IPS-18a (cell line): ENCODE data around the gene SLC35E3.

Experiments used
- H3K27ac ChIP-seq: one replicate; pipeline ENCODE4 v1.5.1; 2013; ENCODE audit warnings: low read length
- H3K27me3 ChIP-seq: one replicate; pipeline ENCODE4 v1.6.1; 2013; ENCODE audit warnings: mild to moderate bottlenecking, low read length; ENCODE audit not compliant: control insufficient read depth, insufficient read depth
- H3K36me3 ChIP-seq: one replicate; pipeline ENCODE4 v1.6.1; 2013; ENCODE audit warnings: low read depth, low read length; ENCODE audit not compliant: control insufficient read depth
- H3K4me1 ChIP-seq: one replicate; pipeline ENCODE4 v1.6.1; 2013; ENCODE audit warnings: low read depth, low read length; ENCODE audit not compliant: control insufficient read depth
- H3K4me3 ChIP-seq: one replicate; pipeline ENCODE4 v1.5.1; 2013; ENCODE audit warnings: low read length
- H3K9ac ChIP-seq: one replicate; pipeline ENCODE4 v1.6.1; 2013; ENCODE audit warnings: mild to moderate bottlenecking, low read length, moderate library complexity
- H3K9me3 ChIP-seq: one replicate; pipeline ENCODE4 v1.6.1; 2013; ENCODE audit warnings: low read depth, low read length; ENCODE audit not compliant: control insufficient read depth

The SLC35E3 gene

GRCh38 chr12:68788554-68789143 is 42.7 kb downstream of the SLC35E3 start:
- Histone ChIP-seq H3K27ac (no peak overlapping the region), H3K9me3 (no peaks in the 10 kb centered on the region), H3K4me1 (no peaks in the 10 kb centered on the region), H3K27me3 (no peaks in the 10 kb centered on the region), H3K9ac (no peak overlapping the region), H3K4me3 (no peak overlapping the region), H3K36me3 (no peaks in the 10 kb centered on the region)

- no peak overlapping the region for H3K4me3 ChIP-seq
Measured at GRCh38 chr12:68789144-68789878, 43.3 kb downstream of the SLC35E3 start.

GRCh38 chr12:68790081-68790951 is 44.3 kb downstream of the SLC35E3 start:
- Histone ChIP-seq H3K9me3 (no peaks in the 10 kb centered on the region), H3K4me1 (no peaks in the 10 kb centered on the region), H3K36me3 (no peaks in the 10 kb centered on the region), H3K9ac (no peak overlapping the region), H3K4me3 (no peak overlapping the region), H3K27me3 (no peaks in the 10 kb centered on the region), H3K27ac (no peak overlapping the region)

More at GRCh38 chr12:68789144-68789878, 43.3 kb downstream of the SLC35E3 start:
- Histone ChIP-seq H3K27me3 (no peaks in the 10 kb centered on the region), H3K4me1 (no peaks in the 10 kb centered on the region), H3K36me3 (no peaks in the 10 kb centered on the region), H3K9me3 (no peaks in the 10 kb centered on the region), H3K9ac (no peak overlapping the region), H3K27ac (no peak overlapping the region)

GRCh38 chr12:68790952-68791234 is 44.9 kb downstream of the SLC35E3 start:
- Histone ChIP-seq H3K9me3 (no peaks in the 10 kb centered on the region), H3K27ac (no peak overlapping the region)

GRCh38 chr12:68791897-68792481 is 46.0 kb downstream of the SLC35E3 start:
- no peaks in the 10 kb centered on the region for H3K9me3 ChIP-seq
- no peak overlapping the region for H3K27ac ChIP-seq
- no peak overlapping the region for H3K9ac ChIP-seq
- no peaks in the 10 kb centered on the region for H3K4me1 ChIP-seq
- H3K27me3 ChIP-seq: no peaks in the 10 kb centered on the region
- H3K4me3 ChIP-seq: no peak overlapping the region
- no peaks in the 10 kb centered on the region for H3K36me3 ChIP-seq

More at GRCh38 chr12:68790952-68791234, 44.9 kb downstream of the SLC35E3 start:
- Histone ChIP-seq H3K9ac (no peak overlapping the region), H3K4me1 (no peaks in the 10 kb centered on the region), H3K4me3 (no peak overlapping the region), H3K27me3 (no peaks in the 10 kb centered on the region), H3K36me3 (no peaks in the 10 kb centered on the region)

GRCh38 chr12:68792952-68793351 is 47.0 kb downstream of the SLC35E3 start:
- no peaks in the 10 kb centered on the region for H3K36me3 ChIP-seq
- no peaks in the 10 kb centered on the region for H3K27me3 ChIP-seq
- no peak overlapping the region for H3K27ac ChIP-seq
- no peak overlapping the region for H3K9ac ChIP-seq
- no peaks in the 10 kb centered on the region for H3K9me3 ChIP-seq
- no peaks in the 10 kb centered on the region for H3K4me1 ChIP-seq
- no peak overlapping the region for H3K4me3 ChIP-seq

- no peaks in the 10 kb centered on the region for H3K4me1 ChIP-seq
- no peak overlapping the region for H3K27ac ChIP-seq
- H3K9ac ChIP-seq: no peak overlapping the region
- H3K36me3 ChIP-seq: no peaks in the 10 kb centered on the region
- no peaks in the 10 kb centered on the region for H3K9me3 ChIP-seq
- H3K27me3 ChIP-seq: no peaks in the 10 kb centered on the region
- no peak overlapping the region for H3K4me3 ChIP-seq
Measured at GRCh38 chr12:68793436-68793835, 47.5 kb downstream of the SLC35E3 start.

- Histone ChIP-seq H3K4me3 (no peak overlapping the region), H3K4me1 (no peaks in the 10 kb centered on the region), H3K36me3 (no peaks in the 10 kb centered on the region), H3K9ac (no peak overlapping the region), H3K27ac (no peak overlapping the region), H3K9me3 (no peaks in the 10 kb centered on the region), H3K27me3 (no peaks in the 10 kb centered on the region)
Measured at GRCh38 chr12:68793975-68794652, 48.1 kb downstream of the SLC35E3 start.

- Histone ChIP-seq H3K36me3 (no peaks in the 10 kb centered on the region), H3K9me3 (no peaks in the 10 kb centered on the region), H3K27ac (no peak overlapping the region), H3K4me3 (no peak overlapping the region), H3K9ac (no peak overlapping the region), H3K4me1 (no peaks in the 10 kb centered on the region), H3K27me3 (no peaks in the 10 kb centered on the region)
Measured at GRCh38 chr12:68794653-68795251, 48.8 kb downstream of the SLC35E3 start.

GRCh38 chr12:68796399-68796798 is 50.4 kb downstream of the SLC35E3 start:
- Histone ChIP-seq H3K4me3 (no peak overlapping the region), H3K9ac (no peak overlapping the region), H3K36me3 (no peaks in the 10 kb centered on the region), H3K27me3 (no peaks in the 10 kb centered on the region), H3K9me3 (no peaks in the 10 kb centered on the region), H3K4me1 (no peaks in the 10 kb centered on the region), H3K27ac (no peak overlapping the region)

- H3K9me3 ChIP-seq: no peaks in the 10 kb centered on the region
- no peak overlapping the region for H3K4me3 ChIP-seq
- H3K27ac ChIP-seq: no peak overlapping the region
- no peaks in the 10 kb centered on the region for H3K27me3 ChIP-seq
- H3K36me3 ChIP-seq: no peaks in the 10 kb centered on the region
- H3K9ac ChIP-seq: no peak overlapping the region
- H3K4me1 ChIP-seq: no peaks in the 10 kb centered on the region
Measured at GRCh38 chr12:68798882-68799234, 52.9 kb downstream of the SLC35E3 start.
